NCI-H82 treated with DMSO at 0.1 percent for 48 hours (cell line): ENCODE data around the gene IFITM10.

ENCODE experiments used
- DNase-seq: peaks from one replicate; lab custom pipeline; 2025; ENCODE audit not compliant: unreplicated experiment; lab: John Stamatoyannopoulos, UW

Gene IFITM10

GRCh38 chr11:1753229-1753928 lies 3.0 kb upstream of the IFITM10 start:
- DNase-seq: no peak

DNA sequence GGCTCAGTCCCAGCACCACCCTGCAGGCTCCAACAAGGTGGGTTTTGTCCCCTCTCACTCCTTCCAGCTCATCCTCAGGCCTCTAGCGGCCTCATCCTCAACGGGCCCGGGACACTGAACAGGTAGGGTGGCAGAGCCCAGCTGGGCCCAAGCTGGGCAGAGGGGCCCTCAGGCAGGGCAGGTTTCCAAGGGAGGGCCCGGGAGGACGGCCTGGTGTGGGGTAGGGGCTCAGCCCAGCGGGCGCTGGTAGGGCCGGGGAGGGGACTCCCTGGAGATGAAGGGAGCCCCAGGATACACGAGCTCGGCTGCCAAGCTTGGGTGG lies 2.5 kb upstream of the IFITM10 start:
- no peak for DNase-seq

DNA sequence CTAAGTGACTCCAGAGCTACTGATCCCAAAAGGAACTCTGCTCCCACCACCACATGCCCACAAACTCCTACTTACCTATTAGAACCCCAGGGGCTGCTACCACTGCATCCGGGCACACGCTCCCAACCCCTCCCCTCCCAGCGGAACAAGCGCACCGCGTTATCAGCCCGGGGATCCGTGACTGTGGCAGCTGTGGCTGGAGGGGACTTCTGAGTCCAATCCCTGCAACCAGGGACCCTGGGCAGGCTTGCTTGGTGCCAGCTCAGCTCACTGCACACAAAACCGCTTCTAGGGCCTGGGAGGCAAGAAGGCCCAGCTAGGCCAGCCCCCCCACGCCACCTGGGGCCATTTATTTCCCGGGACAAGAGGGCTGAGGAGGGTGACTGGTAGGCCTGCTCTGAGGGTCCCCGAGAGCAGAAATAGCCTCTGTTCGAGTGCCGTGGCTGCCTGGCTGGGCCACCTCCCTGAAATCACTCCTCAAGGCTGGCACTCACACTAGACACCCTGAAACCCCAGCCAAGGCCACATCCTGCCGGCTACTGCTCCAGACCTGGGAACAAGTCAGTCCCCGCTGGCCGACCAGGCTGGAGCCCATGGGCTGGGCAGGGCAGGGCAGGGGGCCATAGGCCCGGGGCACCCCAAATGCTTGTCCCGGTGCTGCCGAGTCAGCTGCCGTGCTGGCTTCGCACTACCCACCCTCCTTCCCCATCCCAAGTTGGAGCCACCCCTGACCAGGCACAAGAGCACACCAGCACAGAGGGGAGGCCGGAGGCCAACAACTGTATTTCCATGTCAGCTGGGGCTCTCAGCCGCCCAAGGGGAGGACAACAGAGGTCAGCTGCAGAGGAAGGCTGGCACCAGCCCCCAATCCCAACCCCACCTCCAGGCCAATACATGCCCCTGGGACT lies 1.9 kb upstream of the IFITM10 start:
- no peak for DNase-seq

- DNase-seq: no peak
These were observed 1.1 kb upstream of the IFITM10 start for GRCh38 chr11:1751531-1751921.

GRCh38 chr11:1750840-1751530 lies 590 bp upstream of the IFITM10 start:
- no peak for DNase-seq

- no peak for DNase-seq
These were observed 722 bp downstream of the IFITM10 start for GRCh38 chr11:1749395-1750351.

GRCh38 chr11:1748636-1749394 lies 1.6 kb downstream of the IFITM10 start:
- DNase-seq: no peak

GRCh38 chr11:1747753-1748635 lies 2.4 kb downstream of the IFITM10 start:
- no peak for DNase-seq

- no peak for DNase-seq
These were observed 3.2 kb downstream of the IFITM10 start for GRCh38 chr11:1746956-1747752.

DNA sequence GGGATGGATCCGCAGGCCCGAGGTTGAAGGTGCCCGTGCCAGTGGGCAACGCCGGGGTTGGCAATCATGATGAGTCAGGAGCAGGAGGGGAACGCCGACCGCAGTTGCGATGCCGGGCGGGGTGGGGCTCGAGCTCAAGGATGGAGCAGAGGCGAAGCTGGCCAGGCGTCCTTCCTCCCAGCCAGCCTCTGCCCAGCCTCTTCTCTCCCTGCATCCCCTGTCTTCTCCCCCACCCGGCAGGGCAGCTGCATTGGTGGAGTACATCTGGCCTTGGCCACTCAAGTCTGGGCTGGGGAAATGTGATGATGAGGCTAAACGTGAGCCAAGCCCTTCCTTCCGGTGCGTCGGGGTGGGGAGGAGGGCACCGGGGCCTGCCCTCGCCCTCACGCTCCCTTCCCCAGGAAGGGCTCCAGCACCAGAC lies 3.9 kb downstream of the IFITM10 start:
- no peak for DNase-seq

- no peak for DNase-seq
These were observed 4.6 kb downstream of the IFITM10 start for GRCh38 chr11:1745701-1746320.

DNA sequence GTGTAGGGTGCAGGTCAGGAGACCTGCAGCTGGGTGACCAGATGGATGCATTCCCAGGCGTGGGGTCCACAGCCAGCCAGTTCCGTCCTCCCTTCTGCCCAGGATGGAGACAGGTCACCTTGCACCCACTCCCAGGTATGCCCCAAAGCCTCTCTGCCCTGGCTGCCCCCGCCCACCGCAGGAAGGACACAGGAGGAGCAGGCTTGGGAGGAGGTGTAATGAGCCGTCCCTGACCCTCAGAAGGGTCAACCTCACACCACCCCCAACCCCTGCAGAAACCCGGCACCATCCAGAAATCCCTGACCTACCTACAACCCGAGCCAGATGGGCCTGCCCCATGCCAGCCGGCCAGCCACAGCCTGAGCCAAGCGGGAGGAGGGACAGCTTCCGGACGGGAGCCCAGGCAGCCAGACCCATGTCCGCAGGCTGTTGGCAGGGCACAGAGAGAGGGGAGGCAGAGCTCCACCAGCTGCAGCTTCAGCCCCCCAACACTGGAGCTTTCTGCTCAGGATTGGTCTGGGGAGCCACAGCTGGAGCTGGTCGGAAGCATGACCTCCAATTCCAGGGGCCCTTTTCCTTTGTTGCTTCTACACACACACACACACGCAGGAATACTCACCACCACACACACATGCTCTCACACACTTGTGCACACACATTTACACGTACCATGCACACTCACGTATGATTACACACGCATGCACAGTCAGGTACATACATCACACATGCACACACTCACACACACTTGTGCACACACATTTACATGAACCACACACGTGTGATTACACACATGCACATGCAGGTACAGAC lies 5.3 kb downstream of the IFITM10 start:
- DNase-seq: no peak

DNA sequence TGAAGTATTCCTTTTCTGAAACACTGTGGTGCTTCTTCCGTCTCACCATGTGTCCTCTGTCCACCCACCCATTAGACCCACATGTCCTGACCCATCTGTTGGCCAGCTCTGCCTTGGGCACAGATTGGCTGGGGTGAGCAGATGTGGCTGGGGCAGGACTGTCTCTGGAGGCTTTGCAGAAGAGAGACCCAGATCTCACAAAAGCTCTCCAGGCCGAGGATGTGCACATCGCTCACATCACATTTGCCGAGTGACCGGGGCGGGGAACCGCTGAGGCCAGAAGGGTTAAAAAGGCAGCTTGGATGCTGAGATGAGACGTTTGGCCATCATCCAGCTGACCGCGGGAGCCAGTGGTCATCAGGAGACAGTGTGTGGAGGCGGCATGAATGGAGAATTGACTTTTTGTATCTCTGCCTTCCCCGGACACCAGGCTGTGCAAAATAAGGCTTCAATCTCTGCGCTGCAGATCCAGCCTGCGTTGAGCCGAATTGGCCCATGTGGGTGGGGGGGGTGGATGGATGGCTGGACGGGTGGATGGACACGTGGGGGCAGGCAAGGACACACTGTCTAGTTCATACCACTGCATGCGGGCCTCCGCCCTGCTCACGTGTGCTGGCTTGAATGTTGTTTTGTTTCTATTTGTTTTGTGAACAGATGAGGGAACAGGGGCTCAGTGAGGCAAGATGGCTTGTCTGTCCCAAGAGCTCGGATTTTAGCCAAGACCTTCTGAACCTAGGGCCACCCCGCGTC lies 6.1 kb downstream of the IFITM10 start:
- no peak for DNase-seq

- no peak for DNase-seq
These were observed 6.7 kb downstream of the IFITM10 start for GRCh38 chr11:1743585-1744136.

GRCh38 chr11:1742869-1743584 lies 7.4 kb downstream of the IFITM10 start:
- no peak for DNase-seq
